ENCODE results near the gene ADAM11.

The ADAM11 gene

GRCh38 chr17:44757045-44757917 lies 1.5 kb upstream of the ADAM11 start:
- DNase-seq, result no peak

- no peak for DNase-seq
These were observed 822 bp upstream of the ADAM11 start for GRCh38 chr17:44757918-44758413.

GRCh38 chr17:44759086-44759915 lies 513 bp downstream of the ADAM11 start:
- DNase-seq, result no peak

GRCh38 chr17:44759916-44760243 lies 1.1 kb downstream of the ADAM11 start:
- DNase-seq, result no peak

- DNase-seq, result no peak
These were observed 1.9 kb downstream of the ADAM11 start for GRCh38 chr17:44760474-44761308.

- DNase-seq, result no peak
These were observed 3.4 kb downstream of the ADAM11 start for GRCh38 chr17:44761932-44762810.

- DNase-seq, result no peak
These were observed 4.4 kb downstream of the ADAM11 start for GRCh38 chr17:44763170-44763569.

- no peak for DNase-seq
These were observed 7.2 kb downstream of the ADAM11 start for GRCh38 chr17:44765965-44766364.

- no peak for DNase-seq
These were observed 7.7 kb downstream of the ADAM11 start for GRCh38 chr17:44766409-44767038.

GRCh38 chr17:44767493-44767892 lies 8.7 kb downstream of the ADAM11 start:
- DNase-seq, result no peak

- DNase-seq, result peak in 1 of 5 experiments; percentile 26
These were observed 9.8 kb downstream of the ADAM11 start for GRCh38 chr17:44768505-44769142.

- no peak for DNase-seq
These were observed 10.4 kb downstream of the ADAM11 start for GRCh38 chr17:44769230-44769629.

GRCh38 chr17:44769647-44770084 lies 10.9 kb downstream of the ADAM11 start:
- no peak for DNase-seq

GRCh38 chr17:44770166-44770925 lies 11.6 kb downstream of the ADAM11 start:
- DNase-seq, result no peak

GRCh38 chr17:44772308-44773045 lies 13.7 kb downstream of the ADAM11 start:
- no peak for DNase-seq

- DNase-seq, result no peak
These were observed 14.4 kb downstream of the ADAM11 start for GRCh38 chr17:44773140-44773539.

- peak; percentile 60 to 87 (median 79) for DNase-seq
These were observed 15.7 kb downstream of the ADAM11 start for GRCh38 chr17:44774271-44775135.

All from T-helper 2 cell (primary cell).